Heart right ventricle (tissue), 16 donors: ENCODE measurements around the gene FCER2. TPM values are rescaled to one million over a fixed set of nuclear protein-coding genes. Genes with fewer than 3 reads are reported as not detected.

Source experiments
- ATAC-seq, 8 donors: fragments of 200-7000 bp; cut with Tn5 transposase; one replicate each; pipeline ENCODE4 v1.9.1; 2020; ENCODE audit warnings: mild to moderate bottlenecking in 8 of 8, moderate library complexity in 8 of 8, moderate number of reproducible peaks in 1 of 8
- DNase-seq, 2 donors: peaks; one replicate each; pipeline ENCODE4 v3.0.0-alpha.2; 2020
- H3K27ac ChIP-seq, 10 donors: fragments of 200-600 bp; sonication (generic) in 2 of 10; one replicate each; pipeline versions ENCODE4 v1.5.0 to v1.8.0; 2020 to 2022; ENCODE audit warnings: mild to moderate bottlenecking in 3 of 10
- H3K27me3 ChIP-seq, 7 donors: fragments of 200-600 bp; one replicate each; pipeline ENCODE4 v1.8.0; 2021 to 2022; ENCODE audit warnings: mild to moderate bottlenecking in 2 of 7
- H3K36me3 ChIP-seq, 9 donors: fragments of 200-600 bp; sonication (generic) in 1 of 9; one replicate each; pipeline versions ENCODE4 v1.5.0 to v1.8.0; 2020 to 2022; ENCODE audit warnings: mild to moderate bottlenecking in 2 of 9
- H3K4me1 ChIP-seq, 9 donors: fragments of 200-600 bp; sonication (generic) in 1 of 9; one replicate each; pipeline versions ENCODE4 v1.5.0 to v1.8.0; 2020 to 2022; ENCODE audit warnings: mild to moderate bottlenecking in 4 of 9
- H3K4me3 ChIP-seq, 10 donors: fragments of 200-600 bp; sonication (generic) in 2 of 10; one replicate each; pipeline versions ENCODE4 v1.5.0 to v1.8.0; 2020 to 2022; ENCODE audit warnings: mild to moderate bottlenecking in 7 of 10, moderate library complexity in 2 of 10
- H3K9me3 ChIP-seq, 11 donors: fragments of 200-600 bp in 10 of 11; sonication (generic) in 2 of 11; one replicate each; pipeline versions ENCODE4 v1.5.0 to v1.8.0; 2013 to 2022; ENCODE audit warnings: mild to moderate bottlenecking in 2 of 11, control low read depth in 1 of 11, moderate library complexity in 1 of 11
- CTCF ChIP-seq, 9 donors: fragments of 200-600 bp; sonication (generic) in 2 of 9; IDR thresholded peaks; one replicate each; pipeline versions ENCODE4 v1.5.0 to v1.8.0; 2021 to 2022; ENCODE audit warnings: antibody characterized with exemption in 9 of 9, mild to moderate bottlenecking in 5 of 9, moderate library complexity in 1 of 9
- WGBS, 2 donors: extraction: QIAGEN DNeasy Blood & Tissue Kit; methylation state at CpG; one replicate each; pipeline ENCODE4 v1.1.7; 2013; ENCODE audit warnings: inconsistent platforms in 1 of 2; 5-methylcytosine and 5-hydroxymethylcytosine counted together
- intact Hi-C, 10 donors: fragments of 100-400 bp; cut with DNase I; formaldehyde crosslinking; loops; one replicate each; pipeline versions ENCODE4 v1.11.1 to v1.14.2; 2022
- polyA plus RNA-seq, 2 donors: library from polyadenylated mRNA; stranded (reverse); fragments of 200-250 nt; gene quantifications; one replicate each; pipeline ENCODE4 v1.2.3, GENCODE V29; 2013
- total RNA-seq, 10 donors: library from RNA; stranded (reverse); fragmentation: NEBNext Ultra II Directional in 3 of 10; extraction: Animal tissue kit (Norgen Biotek cat#: 25700) in 3 of 10; gene quantifications; one replicate each; pipeline versions ENCODE4 v1.2.1 to v1.2.4, GENCODE V29; 2021 to 2023
- donor health status: Arrhythmogenic right ventricular cardiomyopathy.
- donor health status: ischemic (EF 13 %, LVEDD 7.1; RV severe dilation, severe dysfunction).
- donor health status: healthy with polysubstance abuse.
- donor health status: DM: no; HTN: yes; CAD: no.
- donor health status: DM: no; HTN: no; CAD: no.
- donor health status: ischemic (EF 25% LVEDD 6.9; RV normal size, moderate dysfunction).
- donor health status: ischemic (EF 25% LVEDD 5.7; RV mildly dilated, moderate dysfunction).
- donor health status: healthy.
- donor health status: DM: yes; HTN: yes; CAD: no.
- donor health status: Ischemic cardiomyopathy.
- donor health status: ischemic (EF 35%, LVEDD 5.7; RV mildly dilated, moderate dysfunction).
- donor health status: nonischemic (EF 11% LVEDD 7.7; RV severe dilation, severe dysfunction).
- donor health status: DM: yes; HTN: yes; CAD: no.
- donor health status: PGD.
- donor health status: ischemic (EF 29% LVEDD 5.4; RV normal size, mild dysfunction).
- donor health status: nonischemic (EF 23%, LVEDD 6.1; RV moderate dilation, normal function).

The FCER2 gene
- total and polyA plus RNA-seq, 12 donors = 0.13 to 1.0 (median 0.44) TPM; not detected in 5

GRCh38 chr19:7710616-7711015 lies 8.7 kb upstream of the FCER2 start:
- Histone ChIP-seq H3K4me3 (no peak overlapping the region), H3K36me3 (no peaks in the 10 kb centered on the region), H3K4me1 (peaks cover 0 to 33% (median 0%) of the 10 kb centered on the region in 9 donors), H3K27ac (no peak overlapping the region), H3K9me3 (no peaks in the 10 kb centered on the region), H3K27me3 (no peaks in the 10 kb centered on the region)
- WGBS, 2 donors = 77 to 83% methylated on average over 5 of the region's 5 CpGs
- DNase-seq (no peak), ATAC-seq (no peak)
- intact Hi-C loops = no loop called here
- no peak for TF ChIP-seq CTCF (IDR thresholded peaks at IDR 0.05)

GRCh38 chr19:7709932-7710460 lies 8.1 kb upstream of the FCER2 start:
- no peak for DNase-seq
- no peak for TF ChIP-seq CTCF (IDR thresholded peaks at IDR 0.05)
- no peak for ATAC-seq
- intact Hi-C loops = no loop called here
- Histone ChIP-seq H3K27ac (no peak overlapping the region), H3K9me3 (no peaks in the 10 kb centered on the region), H3K27me3 (no peaks in the 10 kb centered on the region), H3K4me3 (no peak overlapping the region), H3K4me1 (peaks cover 0 to 33% (median 0%) of the 10 kb centered on the region in 9 donors), H3K36me3 (no peaks in the 10 kb centered on the region)
- 67 to 76% methylated on average over 10 of the region's 10 CpGs for WGBS, 2 donors

- intact Hi-C loops = no loop called here
- H3K4me1 ChIP-seq = peaks cover 0 to 38% (median 0%) of the 10 kb centered on the region in 9 donors
- ATAC-seq = peak in 4 of 8 donors; percentile 21 to 62 (median 28)
Measured at GRCh38 chr19:7706955-7707456, 5.1 kb upstream of the FCER2 start.

More at GRCh38 chr19:7706955-7707456, 5.1 kb upstream of the FCER2 start:
- TF ChIP-seq CTCF (IDR thresholded peaks at IDR 0.05) = no peak
- WGBS, 2 donors = 47 to 49% methylated on average over 8 of the region's 8 CpGs
- Histone ChIP-seq H3K27ac (peak overlapping the region in 4 of 10 donors; percentile 36 to 88 (median 48)), H3K9me3 (no peaks in the 10 kb centered on the region), H3K4me3 (no peak overlapping the region), H3K36me3 (no peaks in the 10 kb centered on the region), H3K27me3 (peaks cover 0 to 25% (median 10%) of the 10 kb centered on the region in 7 donors)
- DNase-seq = no peak
